Activated T-cell treated with anti-CD3 and anti-CD28 coated beads, Interleukin-2, amount 50 U/mL, for 72 hours (primary cell): ENCODE data around the gene ANAPC5. TPM values are rescaled to one million over a fixed set of nuclear protein-coding genes. Genes with fewer than 3 reads are reported as not detected.
"Not testable (repeated sequence)": the region's sequence is repeated elsewhere in the genome, so short reads cannot be mapped to it uniquely, and the experiment has no call there.

Experiments used
- ATAC-seq, 2 donors: fragments of 150-1000 bp; cut with Tn5 transposase; replicated peaks in 1 of 2; 2 replicates each; pipeline ENCODE4 v1.10.0; 2021; ENCODE audit warnings: moderate library complexity in 2 of 2, mild to moderate bottlenecking in 1 of 2
- DNase-seq, 2 donors: peaks; one replicate each; pipeline ENCODE4 v3.0.0; 2021 to 2022; ENCODE audit warnings: mixed read lengths in 1 of 2
- H3K27ac Mint-ChIP-seq: one replicate; pipeline ENCODE4 v1.8.0; 2022; ENCODE audit warnings: mild to moderate bottlenecking, moderate library complexity, mixed read lengths
- H3K27me3 Mint-ChIP-seq: one replicate; pipeline ENCODE4 v1.8.0; 2022; ENCODE audit warnings: low read depth, mixed read lengths
- H3K36me3 Mint-ChIP-seq, 2 donors: one replicate each; pipeline ENCODE4 v1.8.0; 2022; ENCODE audit warnings: mixed read lengths in 2 of 2, mild to moderate bottlenecking in 1 of 2; ENCODE audit not compliant: insufficient read depth in 2 of 2
- H3K4me1 Mint-ChIP-seq: one replicate; pipeline ENCODE4 v1.8.0; 2022; ENCODE audit warnings: low read depth, mixed read lengths
- H3K4me3 Mint-ChIP-seq, 2 donors: one replicate each; pipeline ENCODE4 v1.8.0; 2022; ENCODE audit warnings: mild to moderate bottlenecking in 2 of 2, mixed read lengths in 2 of 2, moderate library complexity in 2 of 2
- H3K9me3 Mint-ChIP-seq, 2 donors: one replicate each; pipeline ENCODE4 v1.8.0; 2022; ENCODE audit warnings: mixed read lengths in 2 of 2
- total RNA-seq, 2 donors: library from RNA; stranded (reverse); gene quantifications; one replicate each; pipeline ENCODE4 v1.2.3, GENCODE V29; 2022

Gene ANAPC5
- total RNA-seq, 2 donors from 2014 or later, result 101 to 102 TPM

- Mint-ChIP-seq H3K4me1 (no peaks in the 10 kb centered on the region), H3K4me3 (no peak overlapping the region), H3K9me3 (no peaks in the 10 kb centered on the region), H3K27ac (no peak overlapping the region), H3K36me3 (peaks cover 1 to 17% of the 10 kb centered on the region in 2 donors), H3K27me3 (no peaks in the 10 kb centered on the region)
- ATAC-seq (no peak), DNase-seq (no peak)
These were observed 25.1 kb downstream of the ANAPC5 start for GRCh38 chr12:121326996-121327674.

GRCh38 chr12:121325922-121326396 lies 26.3 kb downstream of the ANAPC5 start:
- ATAC-seq, result no peak
- DNase-seq, result no peak
- Mint-ChIP-seq H3K27ac (peak overlapping the region; percentile 66), H3K36me3 (peaks cover 1 to 18% of the 10 kb centered on the region in 2 donors), H3K4me1 (no peaks in the 10 kb centered on the region), H3K9me3 (no peaks in the 10 kb centered on the region), H3K27me3 (no peaks in the 10 kb centered on the region), H3K4me3 (no peak overlapping the region)

- H3K27ac Mint-ChIP-seq, result peak overlapping the region; percentile 24
- H3K27me3 Mint-ChIP-seq, result no peaks in the 10 kb centered on the region
- peaks cover 1 to 9% of the 10 kb centered on the region in 2 donors for H3K36me3 Mint-ChIP-seq
These were observed 28.3 kb downstream of the ANAPC5 start for GRCh38 chr12:121323908-121324307.

GRCh38 chr12:121318121-121318520 lies 34.1 kb downstream of the ANAPC5 start:
- no peak overlapping the region for H3K27ac Mint-ChIP-seq
- no peaks in the 10 kb centered on the region for H3K9me3 Mint-ChIP-seq
- ATAC-seq, result no peak
- no peak overlapping the region for H3K4me3 Mint-ChIP-seq
- peaks cover 3 to 24% of the 10 kb centered on the region in 2 donors for H3K36me3 Mint-ChIP-seq
- no peaks in the 10 kb centered on the region for H3K27me3 Mint-ChIP-seq
- peaks cover 22% of the 10 kb centered on the region for H3K4me1 Mint-ChIP-seq
- DNase-seq, result no peak

More at GRCh38 chr12:121323908-121324307, 28.3 kb downstream of the ANAPC5 start:
- ATAC-seq, result no peak
- Mint-ChIP-seq H3K4me3 (no peak overlapping the region), H3K4me1 (no peaks in the 10 kb centered on the region), H3K9me3 (no peaks in the 10 kb centered on the region)
- no peak for DNase-seq

- H3K4me1 Mint-ChIP-seq, result peaks cover 24% of the 10 kb centered on the region
- no peak for DNase-seq
- ATAC-seq, result no peak
- peaks cover 3 to 28% of the 10 kb centered on the region in 2 donors for H3K36me3 Mint-ChIP-seq
- H3K9me3 Mint-ChIP-seq, result no peaks in the 10 kb centered on the region
- no peak overlapping the region for H3K4me3 Mint-ChIP-seq
- no peak overlapping the region for H3K27ac Mint-ChIP-seq
- no peaks in the 10 kb centered on the region for H3K27me3 Mint-ChIP-seq
These were observed 37.8 kb downstream of the ANAPC5 start for GRCh38 chr12:121314431-121314830.

- H3K4me3 Mint-ChIP-seq, H3K9me3 Mint-ChIP-seq, DNase-seq, H3K27me3 Mint-ChIP-seq, ATAC-seq: not testable (repeated sequence)
- peaks cover 0 to 20% of the 10 kb centered on the region in 2 donors for H3K36me3 Mint-ChIP-seq
- H3K4me1 Mint-ChIP-seq, result peaks cover 18% of the 10 kb centered on the region
- H3K27ac Mint-ChIP-seq, result peak overlapping the region; percentile 64
These were observed 42.0 kb downstream of the ANAPC5 start for GRCh38 chr12:121310231-121310630.

GRCh38 chr12:121307397-121307796 lies 44.8 kb downstream of the ANAPC5 start:
- peaks cover 0 to 14% of the 10 kb centered on the region in 2 donors for H3K36me3 Mint-ChIP-seq
- not testable (repeated sequence) for H3K4me1 Mint-ChIP-seq, DNase-seq, ATAC-seq, H3K27ac Mint-ChIP-seq, H3K4me3 Mint-ChIP-seq, H3K9me3 Mint-ChIP-seq, H3K27me3 Mint-ChIP-seq

- Mint-ChIP-seq H3K36me3 (peaks cover 0 to 6% of the 10 kb centered on the region in 2 donors), H3K4me1 (no peaks in the 10 kb centered on the region), H3K27me3 (no peaks in the 10 kb centered on the region), H3K9me3 (no peaks in the 10 kb centered on the region), H3K4me3 (no peak overlapping the region), H3K27ac (peak overlapping the region; percentile 38)
- no peak for ATAC-seq
- DNase-seq, result no peak
These were observed 47.9 kb downstream of the ANAPC5 start for GRCh38 chr12:121304306-121304705.

- Mint-ChIP-seq H3K36me3 (peaks cover 0 to 1% of the 10 kb centered on the region in 2 donors), H3K27ac (no peak overlapping the region), H3K4me1 (peaks cover 10% of the 10 kb centered on the region), H3K27me3 (no peaks in the 10 kb centered on the region), H3K9me3 (no peaks in the 10 kb centered on the region), H3K4me3 (no peak overlapping the region)
- ATAC-seq (no peak), DNase-seq (no peak)
These were observed 50.3 kb downstream of the ANAPC5 start for GRCh38 chr12:121301876-121302275.

- Mint-ChIP-seq H3K4me1 (peaks cover 16% of the 10 kb centered on the region), H3K36me3 (peaks cover 1 to 2% of the 10 kb centered on the region in 2 donors), H3K4me3 (no peak overlapping the region), H3K9me3 (no peaks in the 10 kb centered on the region), H3K27ac (no peak overlapping the region), H3K27me3 (no peaks in the 10 kb centered on the region)
- ATAC-seq, result no peak
- DNase-seq, result no peak
These were observed 52.0 kb downstream of the ANAPC5 start for GRCh38 chr12:121300083-121300819.

GRCh38 chr12:121299662-121300061 lies 52.5 kb downstream of the ANAPC5 start:
- Mint-ChIP-seq H3K27me3 (no peaks in the 10 kb centered on the region), H3K27ac (no peak overlapping the region), H3K36me3 (peaks cover 1 to 2% of the 10 kb centered on the region in 2 donors), H3K9me3 (no peaks in the 10 kb centered on the region), H3K4me3 (no peak overlapping the region), H3K4me1 (peaks cover 20% of the 10 kb centered on the region)
- ATAC-seq (no peak), DNase-seq (no peak)

GRCh38 chr12:121298411-121298810 lies 53.8 kb downstream of the ANAPC5 start:
- Mint-ChIP-seq H3K4me3 (peak overlapping the region; percentile 91 to 93), H3K4me1 (peaks cover 32% of the 10 kb centered on the region), H3K27ac (peak overlapping the region; percentile 50)
- H3K9me3 Mint-ChIP-seq, H3K36me3 Mint-ChIP-seq, DNase-seq, H3K27me3 Mint-ChIP-seq, ATAC-seq: not testable (repeated sequence)

- peaks cover 1 to 2% of the 10 kb centered on the region in 2 donors for H3K36me3 Mint-ChIP-seq
- peaks cover 36% of the 10 kb centered on the region for H3K4me1 Mint-ChIP-seq
- DNase-seq (peak; percentile 58 to 67), ATAC-seq (peak in 1 of 2 donors; percentile 10)
- H3K9me3 Mint-ChIP-seq, result no peaks in the 10 kb centered on the region
- no peak overlapping the region for H3K27ac Mint-ChIP-seq
- H3K4me3 Mint-ChIP-seq, result peak overlapping the region; percentile 91 to 93
- no peaks in the 10 kb centered on the region for H3K27me3 Mint-ChIP-seq
These were observed 54.7 kb downstream of the ANAPC5 start for GRCh38 chr12:121297435-121297991.
